GM12874 (cell line): Measurements from ENCODE around the gene PLA2G4D.

Experiments used
- TF ChIP-seq, protein P1 (sequence below): IDR thresholded peaks from 2 replicates; pipeline ENCODE4 v1.5.1; 2011; ENCODE audit warnings: low read depth, mild to moderate bottlenecking, control low read depth, low read length, moderate library complexity; ENCODE audit not compliant: insufficient read depth

PLA2G4D gene, protein sequence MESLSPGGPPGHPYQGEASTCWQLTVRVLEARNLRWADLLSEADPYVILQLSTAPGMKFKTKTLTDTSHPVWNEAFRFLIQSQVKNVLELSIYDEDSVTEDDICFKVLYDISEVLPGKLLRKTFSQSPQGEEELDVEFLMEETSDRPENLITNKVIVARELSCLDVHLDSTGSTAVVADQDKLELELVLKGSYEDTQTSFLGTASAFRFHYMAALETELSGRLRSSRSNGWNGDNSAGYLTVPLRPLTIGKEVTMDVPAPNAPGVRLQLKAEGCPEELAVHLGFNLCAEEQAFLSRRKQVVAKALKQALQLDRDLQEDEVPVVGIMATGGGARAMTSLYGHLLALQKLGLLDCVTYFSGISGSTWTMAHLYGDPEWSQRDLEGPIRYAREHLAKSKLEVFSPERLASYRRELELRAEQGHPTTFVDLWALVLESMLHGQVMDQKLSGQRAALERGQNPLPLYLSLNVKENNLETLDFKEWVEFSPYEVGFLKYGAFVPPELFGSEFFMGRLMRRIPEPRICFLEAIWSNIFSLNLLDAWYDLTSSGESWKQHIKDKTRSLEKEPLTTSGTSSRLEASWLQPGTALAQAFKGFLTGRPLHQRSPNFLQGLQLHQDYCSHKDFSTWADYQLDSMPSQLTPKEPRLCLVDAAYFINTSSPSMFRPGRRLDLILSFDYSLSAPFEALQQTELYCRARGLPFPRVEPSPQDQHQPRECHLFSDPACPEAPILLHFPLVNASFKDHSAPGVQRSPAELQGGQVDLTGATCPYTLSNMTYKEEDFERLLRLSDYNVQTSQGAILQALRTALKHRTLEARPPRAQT

DNA sequence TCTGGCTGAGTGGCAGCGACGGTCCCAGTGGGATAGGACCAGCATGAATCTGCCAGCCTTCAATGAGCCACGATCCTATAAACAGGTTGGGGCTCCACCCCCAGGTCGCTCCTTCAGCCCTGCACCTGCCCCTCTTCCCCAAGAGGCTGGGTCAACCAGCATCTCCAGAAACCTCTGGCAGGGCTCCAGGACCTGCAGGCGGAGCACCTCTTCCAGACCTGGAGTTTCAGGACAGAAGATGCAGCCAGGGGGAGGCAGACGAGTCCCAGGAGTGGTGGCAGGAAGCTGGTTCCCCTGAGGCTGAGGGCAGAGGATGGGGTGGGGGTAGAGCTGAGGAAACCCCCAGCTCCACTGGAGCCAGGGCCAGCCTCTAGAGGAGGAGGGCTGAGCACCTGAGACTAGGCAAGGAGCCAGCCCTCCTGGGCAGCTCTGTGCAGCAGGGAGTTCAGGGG is at the start of gene PLA2G4D:
Gene PLA2G4D, minus strand, starts transcription at position 51 of the 452 bp plus-strand sequence. CDS start 103 bp downstream, outside the sequence.
- TF ChIP-seq, protein P1, sequence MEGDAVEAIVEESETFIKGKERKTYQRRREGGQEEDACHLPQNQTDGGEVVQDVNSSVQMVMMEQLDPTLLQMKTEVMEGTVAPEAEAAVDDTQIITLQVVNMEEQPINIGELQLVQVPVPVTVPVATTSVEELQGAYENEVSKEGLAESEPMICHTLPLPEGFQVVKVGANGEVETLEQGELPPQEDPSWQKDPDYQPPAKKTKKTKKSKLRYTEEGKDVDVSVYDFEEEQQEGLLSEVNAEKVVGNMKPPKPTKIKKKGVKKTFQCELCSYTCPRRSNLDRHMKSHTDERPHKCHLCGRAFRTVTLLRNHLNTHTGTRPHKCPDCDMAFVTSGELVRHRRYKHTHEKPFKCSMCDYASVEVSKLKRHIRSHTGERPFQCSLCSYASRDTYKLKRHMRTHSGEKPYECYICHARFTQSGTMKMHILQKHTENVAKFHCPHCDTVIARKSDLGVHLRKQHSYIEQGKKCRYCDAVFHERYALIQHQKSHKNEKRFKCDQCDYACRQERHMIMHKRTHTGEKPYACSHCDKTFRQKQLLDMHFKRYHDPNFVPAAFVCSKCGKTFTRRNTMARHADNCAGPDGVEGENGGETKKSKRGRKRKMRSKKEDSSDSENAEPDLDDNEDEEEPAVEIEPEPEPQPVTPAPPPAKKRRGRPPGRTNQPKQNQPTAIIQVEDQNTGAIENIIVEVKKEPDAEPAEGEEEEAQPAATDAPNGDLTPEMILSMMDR, result no peak

DNA sequence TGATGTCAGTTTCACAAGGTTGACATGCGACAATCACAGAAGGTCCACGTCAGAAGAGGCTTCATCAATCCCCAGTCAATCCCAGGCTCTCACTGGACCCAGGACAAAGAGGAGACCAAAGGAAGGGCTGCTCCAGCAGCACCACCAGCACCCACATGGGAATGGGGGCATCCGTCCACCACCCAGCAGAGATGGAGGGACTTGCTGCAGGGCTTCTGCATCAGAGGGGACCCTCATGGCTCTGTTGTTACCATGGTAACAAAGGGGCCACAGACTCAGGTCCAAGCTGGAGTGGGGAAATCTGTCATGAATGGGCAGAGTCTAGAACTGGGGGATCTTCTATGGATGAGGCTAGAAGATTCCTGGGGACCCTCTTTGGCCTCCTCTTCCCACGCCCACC is 49.0 kb upstream of the PLA2G4D start:
- TF ChIP-seq, protein P1, result no peak

DNA sequence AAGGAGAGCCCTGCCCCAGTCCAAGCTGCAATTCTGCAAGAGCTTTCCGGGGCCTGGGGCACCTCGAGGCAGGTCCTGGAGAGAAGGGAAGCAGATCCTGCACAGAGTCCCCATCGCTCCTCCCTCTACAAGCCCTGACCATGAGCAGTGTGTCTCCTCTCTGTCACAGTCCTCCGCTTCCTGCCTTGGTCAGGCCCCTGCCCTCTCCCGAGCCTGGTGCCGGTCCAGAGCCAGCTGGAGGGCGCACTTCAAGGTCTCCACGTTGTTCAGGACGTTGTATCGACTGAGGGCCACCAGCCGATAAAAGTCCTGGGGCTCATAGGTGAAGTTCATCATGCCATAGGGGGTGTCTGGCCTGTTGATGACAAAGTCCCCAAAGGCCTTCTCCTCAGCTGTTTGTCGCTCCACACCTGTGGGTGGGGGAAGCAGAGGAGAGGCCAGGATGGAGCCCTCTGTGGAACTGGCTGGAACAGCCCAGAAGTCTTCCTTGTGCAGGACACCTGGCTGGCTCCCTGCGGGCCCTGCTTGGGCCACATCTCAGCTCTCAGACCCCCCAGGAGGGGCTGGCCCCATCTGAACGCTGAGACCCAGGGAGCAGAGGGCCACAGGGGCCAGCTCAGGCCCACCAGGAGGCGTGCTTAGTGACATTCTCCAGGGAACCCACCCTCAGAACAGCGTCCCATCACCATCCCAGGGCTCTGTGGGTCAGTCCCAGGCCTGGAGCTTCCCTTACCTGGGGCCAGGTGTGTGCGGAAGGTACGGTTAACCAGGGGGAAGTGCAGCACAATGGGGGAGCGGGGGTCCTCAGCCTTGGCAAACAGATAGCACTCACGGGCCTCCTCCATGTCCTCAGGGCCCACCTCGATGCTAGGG is 47.7 kb upstream of the PLA2G4D start:
- TF ChIP-seq, protein P1, result no peak

DNA sequence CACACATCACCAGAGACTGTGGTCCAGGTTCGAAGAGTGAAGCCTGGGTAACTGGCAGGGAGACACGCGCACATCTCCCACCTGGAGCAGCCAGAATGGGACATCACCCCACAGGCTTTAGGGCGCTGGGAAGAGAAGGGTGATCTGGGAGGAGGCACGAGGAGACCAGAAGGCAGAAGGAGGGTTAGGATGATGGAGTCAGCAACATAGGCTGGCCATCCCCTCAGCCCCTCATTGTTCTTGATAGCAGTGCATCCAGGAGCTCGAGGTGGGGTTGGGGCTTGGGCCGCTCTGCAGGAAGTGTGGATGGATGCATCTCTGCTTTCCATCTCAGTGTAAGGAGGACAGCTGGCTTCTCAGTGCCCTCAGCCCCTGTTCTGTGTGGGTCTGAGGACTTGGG is 46.9 kb upstream of the PLA2G4D start:
- TF ChIP-seq, protein P1, result no peak

DNA sequence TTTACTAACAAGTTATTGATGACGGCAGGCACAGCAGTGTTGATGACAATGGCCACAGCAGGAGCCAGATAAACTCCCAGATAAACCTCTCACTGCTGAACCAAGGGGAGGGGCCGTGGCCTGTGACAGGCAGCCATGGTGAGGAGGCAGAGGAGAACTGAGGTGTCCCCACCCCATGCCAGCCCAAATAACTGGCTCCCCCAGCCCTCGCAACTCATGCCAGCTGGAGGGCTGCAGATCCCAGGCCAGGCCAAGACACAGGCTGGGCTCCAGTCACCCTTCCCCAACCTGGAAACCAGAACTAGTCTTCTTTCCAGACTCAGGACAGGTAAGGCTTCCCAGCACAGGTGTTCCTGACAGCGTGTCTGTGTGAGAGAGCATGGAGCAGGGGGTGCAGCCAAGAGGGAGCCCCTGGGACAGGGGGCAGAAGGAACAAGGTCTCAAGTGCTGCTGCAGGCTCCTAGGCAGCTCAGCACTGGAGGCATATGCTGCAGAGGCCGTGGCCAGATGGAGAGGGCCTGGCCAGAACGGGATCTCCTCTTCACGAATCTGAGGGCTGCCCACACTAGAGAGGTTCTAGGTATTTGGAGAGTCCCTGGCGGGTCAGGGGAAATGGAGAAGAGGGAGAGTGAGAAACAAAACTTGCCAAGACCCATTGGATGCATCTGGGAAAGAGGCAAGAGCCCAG is 46.2 kb upstream of the PLA2G4D start:
- TF ChIP-seq, protein P1, result no peak

DNA sequence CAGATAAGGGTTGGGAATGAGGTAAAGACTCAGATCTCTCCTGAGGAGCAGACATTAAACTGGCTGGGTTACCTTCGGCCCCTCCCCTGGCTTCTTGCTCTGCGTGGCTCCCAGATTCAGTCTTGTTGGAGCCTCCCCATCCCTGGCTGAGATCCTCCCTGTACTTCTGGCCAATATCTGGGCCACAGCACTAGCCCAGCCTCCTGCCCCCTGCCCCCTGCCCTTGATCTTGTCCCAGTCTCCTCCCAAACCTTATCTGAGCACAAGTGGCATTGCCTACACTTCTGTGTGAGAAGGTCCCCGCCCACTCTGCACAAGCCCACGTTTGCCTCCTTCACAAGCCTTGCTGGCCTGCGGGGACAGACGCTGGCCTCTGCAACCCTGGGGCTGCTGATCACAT is 45.2 kb upstream of the PLA2G4D start:
- TF ChIP-seq, protein P1, result no peak
